RWPE2 (cell line): ENCODE measurements around the gene FARS2.

Experiments used
- ATAC-seq: fragments of 200-7000 bp; cut with Tn5 transposase; 3 replicates; pipeline ENCODE4 v1.9.1; 2021; ENCODE audit warnings: low read depth
- DNase-seq: peaks from one replicate; pipeline ENCODE4 v3.0.0-alpha.2; 2020; ENCODE audit warnings: low spot score
- H3K27ac ChIP-seq: fragments of 450-650 bp; 2 replicates; pipeline ENCODE4 v1.5.1; 2017; ENCODE audit warnings: mild to moderate bottlenecking; ENCODE audit not compliant: poor library complexity, severe bottlenecking
- H3K27me3 ChIP-seq: fragments of 250-450 bp; sonication (Bioruptor Pico); 2 replicates; pipeline ENCODE4 v1.5.1; 2021; ENCODE audit warnings: mild to moderate bottlenecking, moderate library complexity; ENCODE audit not compliant: insufficient read depth, poor library complexity, severe bottlenecking
- H3K36me3 ChIP-seq: fragments of 250-450 bp; sonication (Bioruptor Pico); 2 replicates; pipeline ENCODE4 v1.5.1; 2020; ENCODE audit warnings: low read depth, mild to moderate bottlenecking, moderate library complexity
- H3K4me1 ChIP-seq: fragments of 250-450 bp; sonication (Bioruptor Pico); 2 replicates; pipeline ENCODE4 v1.5.1; 2021; ENCODE audit warnings: mild to moderate bottlenecking, moderate library complexity; ENCODE audit not compliant: insufficient read depth, poor library complexity, severe bottlenecking
- H3K4me3 ChIP-seq: fragments of 250-450 bp; sonication (Bioruptor Pico); 2 replicates; pipeline ENCODE4 v1.5.1; 2021; ENCODE audit warnings: mild to moderate bottlenecking, moderate library complexity; ENCODE audit not compliant: severe bottlenecking
- H3K9me3 ChIP-seq: fragments of 250-450 bp; sonication (Bioruptor Pico); 2 replicates; pipeline ENCODE4 v1.5.1; 2021; ENCODE audit warnings: mild to moderate bottlenecking, moderate library complexity; ENCODE audit not compliant: severe bottlenecking
- CTCF ChIP-seq: fragments of 450-650 bp; IDR thresholded peaks from one replicate; pipeline ENCODE4 v1.5.1; 2017; ENCODE audit warnings: mild to moderate bottlenecking, moderate library complexity; ENCODE audit not compliant: poor library complexity, severe bottlenecking

The FARS2 gene

DNA sequence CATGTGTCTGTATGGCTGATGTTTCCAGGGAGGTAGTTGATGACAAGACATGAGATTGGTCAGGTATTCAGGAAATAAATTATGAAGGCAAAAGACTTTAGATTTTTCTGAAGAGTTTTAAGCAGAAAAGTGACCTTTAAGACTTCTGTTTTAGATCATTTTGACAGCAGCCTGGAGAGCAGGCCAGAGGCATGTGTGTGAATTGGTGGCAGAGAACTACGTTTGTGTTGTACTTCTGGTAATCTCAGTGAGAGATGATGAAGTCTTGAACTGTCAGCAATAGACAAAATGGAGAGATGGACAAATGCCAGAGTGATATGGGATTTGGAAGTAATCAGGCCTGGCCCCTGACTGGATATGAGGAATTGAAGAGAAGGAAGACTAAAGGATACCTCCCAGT lies 30.8 kb downstream of the FARS2 start:
- no peak for TF ChIP-seq CTCF
- no peaks in the 10 kb centered on the region for H3K36me3 ChIP-seq
- no peak overlapping the region for H3K4me3 ChIP-seq
- H3K27me3 ChIP-seq = no peaks in the 10 kb centered on the region
- DNase-seq = no peak
- H3K4me1 ChIP-seq = no peaks in the 10 kb centered on the region
- H3K9me3 ChIP-seq = no peaks in the 10 kb centered on the region
- no peak for ATAC-seq
- H3K27ac ChIP-seq = no peak overlapping the region

DNA sequence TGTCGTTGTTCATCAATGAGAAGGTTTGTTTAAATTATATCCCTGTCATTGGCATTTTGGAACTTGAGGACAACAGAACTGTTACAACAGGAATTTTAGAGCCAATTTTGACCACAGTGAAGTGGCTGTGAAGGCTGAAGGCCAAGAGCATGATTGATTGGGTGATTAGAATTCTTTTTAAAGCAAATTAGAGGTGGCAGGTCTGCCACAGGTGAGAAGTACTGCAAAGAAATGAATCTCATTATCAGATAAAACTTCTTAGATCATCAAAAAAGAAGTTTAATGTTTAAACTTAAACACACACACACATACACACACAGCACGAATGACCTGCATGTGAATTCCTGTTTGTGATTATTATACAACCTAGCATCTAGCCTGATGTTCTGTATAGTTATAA lies 32.4 kb downstream of the FARS2 start:
- DNase-seq = no peak
- TF ChIP-seq CTCF = no peak
- no peaks in the 10 kb centered on the region for H3K4me1 ChIP-seq
- no peaks in the 10 kb centered on the region for H3K9me3 ChIP-seq
- H3K4me3 ChIP-seq = no peak overlapping the region
- no peak for ATAC-seq
- H3K27me3 ChIP-seq = no peaks in the 10 kb centered on the region
- H3K27ac ChIP-seq = no peak overlapping the region
- no peaks in the 10 kb centered on the region for H3K36me3 ChIP-seq

DNA sequence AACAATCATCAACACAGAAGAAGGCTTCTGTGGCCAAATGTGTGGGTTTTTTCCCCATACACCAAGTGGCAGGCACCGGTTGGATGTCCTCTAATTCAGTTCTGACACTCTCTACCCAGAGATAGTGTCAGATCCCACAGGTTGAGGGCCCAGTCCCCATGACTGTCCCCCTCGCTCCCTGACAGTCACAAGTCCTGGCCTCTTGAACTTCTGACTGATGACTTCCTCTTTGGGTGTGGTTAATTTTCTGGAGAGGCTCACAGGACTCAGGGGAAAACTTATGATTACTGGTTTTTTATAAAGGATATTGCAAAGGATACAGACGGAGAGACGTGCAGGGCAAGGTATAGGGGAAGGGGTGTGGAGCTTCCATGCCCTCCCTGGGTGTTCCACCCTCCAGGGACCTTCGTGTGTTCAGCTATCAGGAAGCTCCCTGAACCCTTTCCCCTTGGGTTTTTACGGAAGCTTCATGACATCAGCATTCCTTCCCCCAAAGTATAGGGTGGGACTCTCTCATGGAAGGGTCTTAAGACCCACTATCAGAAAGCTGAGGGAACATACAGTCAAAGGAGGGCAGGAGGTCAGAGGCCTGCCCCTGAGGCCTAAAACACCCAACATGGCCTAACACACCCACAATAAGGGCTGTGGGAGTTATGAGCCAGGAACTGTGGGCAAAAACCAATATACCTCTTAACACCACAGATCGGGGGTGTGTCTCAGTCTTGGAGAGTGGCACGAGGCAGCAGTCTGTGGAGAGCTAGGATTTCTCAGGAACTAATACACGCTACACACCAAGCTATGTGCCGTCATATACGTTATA lies 33.3 kb downstream of the FARS2 start:
- H3K36me3 ChIP-seq = no peaks in the 10 kb centered on the region
- no peak for TF ChIP-seq CTCF
- no peak overlapping the region for H3K27ac ChIP-seq
- H3K9me3 ChIP-seq = no peaks in the 10 kb centered on the region
- ATAC-seq = no peak
- DNase-seq = no peak
- no peaks in the 10 kb centered on the region for H3K27me3 ChIP-seq
- no peak overlapping the region for H3K4me3 ChIP-seq
- H3K4me1 ChIP-seq = no peaks in the 10 kb centered on the region

DNA sequence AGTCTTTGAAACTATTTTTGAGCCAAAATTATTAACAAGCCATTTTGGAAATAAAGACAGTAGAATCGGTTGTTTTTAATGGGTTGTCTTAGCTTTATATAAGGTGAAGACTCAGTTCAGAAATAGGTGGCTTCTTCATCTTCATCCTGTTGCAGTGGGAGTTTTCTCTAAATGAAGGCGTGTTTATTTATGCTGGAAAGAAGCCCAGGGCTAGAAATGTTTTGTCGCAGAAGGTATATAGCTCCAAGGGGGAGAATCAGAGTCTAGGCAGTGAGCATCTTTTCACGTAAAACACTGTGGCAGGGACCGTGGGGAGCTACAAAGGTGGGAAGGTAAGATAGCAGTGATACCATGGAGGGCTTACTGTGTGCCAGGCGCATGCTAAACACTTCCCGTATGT lies 34.3 kb downstream of the FARS2 start:
- no peak for TF ChIP-seq CTCF
- no peaks in the 10 kb centered on the region for H3K4me1 ChIP-seq
- no peaks in the 10 kb centered on the region for H3K27me3 ChIP-seq
- DNase-seq (no peak), ATAC-seq (no peak)
- H3K36me3 ChIP-seq = no peaks in the 10 kb centered on the region
- H3K9me3 ChIP-seq = no peaks in the 10 kb centered on the region
- no peak overlapping the region for H3K27ac ChIP-seq
- no peak overlapping the region for H3K4me3 ChIP-seq

GRCh38 chr6:5300206-5300764 lies 39.0 kb downstream of the FARS2 start:
- H3K4me1 ChIP-seq = no peaks in the 10 kb centered on the region
- TF ChIP-seq CTCF = no peak
- ATAC-seq = no peak

More at GRCh38 chr6:5300206-5300764, 39.0 kb downstream of the FARS2 start:
- Histone ChIP-seq H3K4me3 (no peak overlapping the region), H3K27ac (no peak overlapping the region), H3K27me3 (no peaks in the 10 kb centered on the region), H3K9me3 (no peaks in the 10 kb centered on the region), H3K36me3 (no peaks in the 10 kb centered on the region)
- DNase-seq = no peak
